ENCODE data around the gene PARD3.

GRCh38 chr10:34275626-34276130 lies 539.4 kb downstream of the PARD3 start:
- TF ChIP-seq POLR2AphosphoS5 (IDR thresholded peaks at IDR 0.05; ENCODE audit: low read depth, low read length): no peak
- no peak for TF ChIP-seq REST (IDR thresholded peaks at IDR 0.05; ENCODE audit: insufficient read depth in 1 of 2, low read depth in 2 of 2, low read length in 2 of 2)
